H9 (cell line): Measurements from ENCODE around the gene SCARF1. TPM values are rescaled to one million over a fixed set of nuclear protein-coding genes. Genes with fewer than 3 reads are reported as not detected.

Source experiments
- DNase-seq: peaks from one replicate; pipeline ENCODE4 v3.0.0-alpha.2; 2017
- H2AFZ ChIP-seq: one replicate; pipeline ENCODE4 v1.6.1; 2013; ENCODE audit warnings: mild to moderate bottlenecking, low read length, control low read depth, moderate library complexity
- H2AK5ac ChIP-seq: 2 replicates; pipeline ENCODE4 v1.6.1; 2013; ENCODE audit warnings: low read length, control low read depth, mixed read lengths; ENCODE audit not compliant: insufficient read length
- H2BK120ac ChIP-seq: one replicate; pipeline ENCODE4 v1.6.1; 2013; ENCODE audit warnings: low read depth, mild to moderate bottlenecking, low read length, control low read depth, inconsistent platforms; ENCODE audit not compliant: poor library complexity, severe bottlenecking
- H2BK12ac ChIP-seq: 2 replicates; pipeline ENCODE4 v1.6.1; 2013; ENCODE audit warnings: low read length, control low read depth, mixed read lengths, low read depth; ENCODE audit not compliant: insufficient read length
- H2BK15ac ChIP-seq: 2 replicates; pipeline ENCODE4 v1.6.1; 2013; ENCODE audit warnings: low read depth, low read length, control low read depth
- H2BK20ac ChIP-seq: one replicate; pipeline ENCODE4 v1.6.1; 2013; ENCODE audit warnings: low read depth, mild to moderate bottlenecking, low read length, control low read depth, inconsistent platforms; ENCODE audit not compliant: poor library complexity, severe bottlenecking
- H2BK5ac ChIP-seq: 2 replicates; pipeline ENCODE4 v1.6.1; 2013; ENCODE audit warnings: low read length, control low read depth, mixed read lengths; ENCODE audit not compliant: insufficient read length
- H3K14ac ChIP-seq: 2 replicates; pipeline ENCODE4 v1.6.1; 2013; ENCODE audit warnings: low read length, control low read depth; ENCODE audit not compliant: insufficient read depth
- H3K18ac ChIP-seq: 2 replicates; pipeline ENCODE4 v1.6.1; 2013; ENCODE audit warnings: low read depth, mild to moderate bottlenecking, mixed read lengths, low read length, control low read depth; ENCODE audit not compliant: insufficient read length
- H3K23ac ChIP-seq: 2 replicates; pipeline ENCODE4 v1.6.1; 2013; ENCODE audit warnings: low read length, control low read depth, mixed read lengths, low read depth; ENCODE audit not compliant: insufficient read length
- H3K23me2 ChIP-seq: 2 replicates; pipeline ENCODE4 v1.6.1; 2013; ENCODE audit warnings: low read depth, mild to moderate bottlenecking, mixed read lengths, low read length, control low read depth; ENCODE audit not compliant: insufficient read length, poor library complexity, severe bottlenecking
- H3K27ac ChIP-seq: 2 replicates; pipeline ENCODE4 v1.5.1; 2013; ENCODE audit warnings: low read length, control low read depth, mixed read lengths, low read depth; ENCODE audit not compliant: insufficient read length
- H3K27me3 ChIP-seq: 2 replicates; pipeline ENCODE4 v1.6.1; 2013; ENCODE audit warnings: low read length, control low read depth, inconsistent platforms; ENCODE audit not compliant: insufficient read depth
- H3K4ac ChIP-seq: 2 replicates; pipeline ENCODE4 v1.6.1; 2013; ENCODE audit warnings: low read depth, mild to moderate bottlenecking, control low read depth, inconsistent platforms, low read length, moderate library complexity
- H3K4me1 ChIP-seq: 2 replicates; pipeline ENCODE4 v1.6.1; 2013; ENCODE audit warnings: low read length, control low read depth, inconsistent platforms; ENCODE audit not compliant: insufficient read depth
- H3K4me2 ChIP-seq: 2 replicates; pipeline ENCODE4 v1.6.1; 2013; ENCODE audit warnings: low read length, control low read depth, mixed read lengths; ENCODE audit not compliant: insufficient read length, insufficient read depth
- H3K56ac ChIP-seq: 2 replicates; pipeline ENCODE4 v1.6.1; 2013; ENCODE audit warnings: low read depth, mild to moderate bottlenecking, mixed read lengths, low read length, control low read depth; ENCODE audit not compliant: insufficient read length
- H3K79me1 ChIP-seq: 2 replicates; pipeline ENCODE4 v1.6.1; 2013; ENCODE audit warnings: low read depth, mild to moderate bottlenecking, moderate library complexity, low read length, control low read depth, inconsistent platforms; ENCODE audit not compliant: insufficient read depth, poor library complexity, severe bottlenecking
- H3K79me2 ChIP-seq: 2 replicates; pipeline ENCODE4 v1.6.1; 2013; ENCODE audit warnings: low read length, control low read depth, inconsistent platforms; ENCODE audit not compliant: insufficient read depth
- H3K9ac ChIP-seq: 2 replicates; pipeline ENCODE4 v1.6.1; 2013; ENCODE audit warnings: low read length, control low read depth, mixed read lengths; ENCODE audit not compliant: insufficient read length; ENCODE audit errors: extremely low read depth
- H3K9me3 ChIP-seq: one replicate; pipeline ENCODE4 v1.6.1; 2013; ENCODE audit warnings: low read depth, low read length, inconsistent platforms; ENCODE audit not compliant: control insufficient read depth
- H3T11ph ChIP-seq: one replicate; pipeline ENCODE4 v1.6.1; 2013; ENCODE audit warnings: mild to moderate bottlenecking, low read length, control low read depth, inconsistent platforms
- H4K20me1 ChIP-seq: one replicate; pipeline ENCODE4 v1.6.1; 2013; ENCODE audit not compliant: control insufficient read depth, insufficient read length, insufficient read depth
- H4K5ac ChIP-seq: 2 replicates; pipeline ENCODE4 v1.6.1; 2013; ENCODE audit warnings: low read depth, mild to moderate bottlenecking, mixed read lengths, low read length, control low read depth; ENCODE audit not compliant: insufficient read length
- H4K8ac ChIP-seq: replicated peaks from 2 replicates; pipeline ENCODE4 v1.6.1; 2013; ENCODE audit warnings: low read length, control low read depth, mixed read lengths, low read depth; ENCODE audit not compliant: insufficient read length
- H4K91ac ChIP-seq: 2 replicates; pipeline ENCODE4 v1.6.1; 2013; ENCODE audit warnings: low read depth, mild to moderate bottlenecking, moderate library complexity, mixed read lengths, low read length, control low read depth; ENCODE audit not compliant: insufficient read length
- H3K27ac Mint-ChIP-seq, 3 experiments: 2 replicates in 2 of 3; 3 replicates in 1 of 3; pipeline ENCODE4 v1.8.0; 2020 to 2021; ENCODE audit warnings: mixed read lengths in 3 of 3, mild to moderate bottlenecking in 1 of 3, moderate library complexity in 1 of 3
- H3K27me3 Mint-ChIP-seq: 2 replicates; pipeline ENCODE4 v1.8.0; 2021; ENCODE audit warnings: low read depth, mild to moderate bottlenecking, moderate library complexity, mixed read lengths
- H3K36me3 Mint-ChIP-seq, 3 experiments: 2 replicates in 2 of 3; 3 replicates in 1 of 3; pipeline ENCODE4 v1.8.0; 2020 to 2021; ENCODE audit warnings: low read depth in 3 of 3, mixed read lengths in 3 of 3; ENCODE audit not compliant: insufficient read depth in 1 of 3
- H3K4me1 Mint-ChIP-seq, 2 experiments: 2 replicates each; pipeline ENCODE4 v1.8.0; 2020; ENCODE audit warnings: mixed read lengths in 2 of 2
- H3K4me3 Mint-ChIP-seq, 2 experiments: 2 replicates in 1 of 2; 3 replicates in 1 of 2; pipeline ENCODE4 v1.8.0; 2020 to 2021; ENCODE audit warnings: mild to moderate bottlenecking in 2 of 2, mixed read lengths in 2 of 2, moderate library complexity in 1 of 2
- H3K9me3 Mint-ChIP-seq, 2 experiments: 2 replicates in 1 of 2; 3 replicates in 1 of 2; pipeline ENCODE4 v1.8.0; 2020; ENCODE audit warnings: mild to moderate bottlenecking in 2 of 2, mixed read lengths in 2 of 2, moderate library complexity in 1 of 2
- WGBS: extraction: QIAGEN DNeasy Blood & Tissue Kit; methylation state at CpG from one replicate; pipeline ENCODE4 v1.1.7; 2013; ENCODE audit warnings: missing lambda C conversion rate, low lambda C conversion rate, mixed read lengths; ENCODE audit not compliant: insufficient read length; ENCODE audit errors: extremely low coverage; 5-methylcytosine and 5-hydroxymethylcytosine counted together
- total RNA-seq: library from RNA; stranded (reverse); gene quantifications from 2 replicates; pipeline ENCODE4 v1.2.1, GENCODE V29; 2021
- TF ChIP-seq, protein P1 (sequence below): fragments of 200-600 bp; sonication (generic); conservative IDR thresholded peaks from 3 replicates; pipeline ENCODE4 v1.8.0; 2021; ENCODE audit warnings: antibody characterized with exemption, mild to moderate bottlenecking

Gene SCARF1
- total RNA-seq, 1 experiment from 2014 or later, result 2.4 TPM

DNA sequence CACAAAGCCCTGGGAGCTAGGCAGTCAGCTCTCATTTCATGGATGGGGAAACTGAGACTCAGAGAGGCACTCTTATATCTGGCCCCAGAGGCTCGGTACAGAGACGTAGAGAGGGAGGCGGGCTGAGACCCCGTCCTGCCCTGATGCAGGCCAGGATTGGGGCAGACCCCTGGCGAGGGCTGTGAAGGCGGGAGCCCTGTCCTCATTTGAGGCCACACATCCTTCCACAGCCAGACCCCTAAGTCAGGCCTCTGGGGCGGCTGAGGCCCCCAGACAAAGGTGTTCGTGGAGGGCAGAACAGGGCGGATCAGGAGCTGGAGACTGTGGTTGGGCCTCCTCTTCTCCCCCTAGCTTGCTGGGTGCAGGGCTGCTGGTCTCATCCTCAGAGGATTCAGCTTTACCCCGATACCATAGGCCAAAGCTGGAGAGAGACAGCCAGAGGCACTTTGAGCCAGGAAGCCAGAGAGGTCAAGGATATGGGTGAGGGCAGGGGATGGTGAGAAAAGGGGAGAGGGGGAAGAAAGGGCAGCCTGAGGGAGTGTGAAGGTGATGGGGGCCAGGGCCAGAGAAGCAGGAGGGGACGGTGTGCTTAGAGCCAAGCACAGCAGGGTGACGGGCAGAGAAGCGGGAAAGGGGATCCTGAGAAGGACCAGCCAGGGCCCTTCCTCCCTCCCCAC is 805 bp upstream of the SCARF1 start:
- WGBS, result no CpG with 5 or more reads among the region's 13 CpGs
- no peaks in the 10 kb centered on the region for H3K79me1 ChIP-seq
- H3K9me3 ChIP-seq, result no peaks in the 10 kb centered on the region
- DNase-seq, result no peak
- peaks cover 5% of the 10 kb centered on the region; the same call in 1 of the 2 replicates for H3K4me1 ChIP-seq
- no peak overlapping the region for H2AFZ ChIP-seq
- H3K79me2 ChIP-seq, result no peaks in the 10 kb centered on the region
- H3K4ac ChIP-seq, result no peak overlapping the region
- no peak overlapping the region for H2BK5ac ChIP-seq
- no peak overlapping the region for H2BK12ac ChIP-seq
- no peak overlapping the region for H3K9ac ChIP-seq
- peak overlapping the region in 1 of 2 experiments; percentile 29; a peak in 1 of 5 replicates for H3K4me3 Mint-ChIP-seq
- no peak overlapping the region for H3K18ac ChIP-seq
- no peak overlapping the region for H3K56ac ChIP-seq
- H3K9me3 Mint-ChIP-seq, result peaks cover 0 to 8% of the 10 kb centered on the region in 2 experiments; a peak in 1 of 5 replicates
- peaks cover 9% of the 10 kb centered on the region for H3K27me3 Mint-ChIP-seq
- no peak overlapping the region for H3K27ac Mint-ChIP-seq
- H3K4me1 Mint-ChIP-seq, result peaks cover 29 to 36% of the 10 kb centered on the region in 2 experiments
- H3K36me3 Mint-ChIP-seq, result peaks cover 8 to 9% (median 9%) of the 10 kb centered on the region in 3 experiments; a peak in 6 of 7 replicates
- H4K20me1 ChIP-seq, result no peaks in the 10 kb centered on the region
- H3T11ph ChIP-seq, result no peak overlapping the region
- H3K27ac ChIP-seq, result no peak overlapping the region
- H4K91ac ChIP-seq, result no peak overlapping the region
- no peaks in the 10 kb centered on the region; the same call in 1 of the 2 replicates for H3K27me3 ChIP-seq
- no peak overlapping the region for H4K8ac ChIP-seq
- H3K4me2 ChIP-seq, result no peak overlapping the region
- H2BK20ac ChIP-seq, result no peak overlapping the region
- no peak overlapping the region for H4K5ac ChIP-seq
- no peak overlapping the region for H3K14ac ChIP-seq
- TF ChIP-seq, protein P1, sequence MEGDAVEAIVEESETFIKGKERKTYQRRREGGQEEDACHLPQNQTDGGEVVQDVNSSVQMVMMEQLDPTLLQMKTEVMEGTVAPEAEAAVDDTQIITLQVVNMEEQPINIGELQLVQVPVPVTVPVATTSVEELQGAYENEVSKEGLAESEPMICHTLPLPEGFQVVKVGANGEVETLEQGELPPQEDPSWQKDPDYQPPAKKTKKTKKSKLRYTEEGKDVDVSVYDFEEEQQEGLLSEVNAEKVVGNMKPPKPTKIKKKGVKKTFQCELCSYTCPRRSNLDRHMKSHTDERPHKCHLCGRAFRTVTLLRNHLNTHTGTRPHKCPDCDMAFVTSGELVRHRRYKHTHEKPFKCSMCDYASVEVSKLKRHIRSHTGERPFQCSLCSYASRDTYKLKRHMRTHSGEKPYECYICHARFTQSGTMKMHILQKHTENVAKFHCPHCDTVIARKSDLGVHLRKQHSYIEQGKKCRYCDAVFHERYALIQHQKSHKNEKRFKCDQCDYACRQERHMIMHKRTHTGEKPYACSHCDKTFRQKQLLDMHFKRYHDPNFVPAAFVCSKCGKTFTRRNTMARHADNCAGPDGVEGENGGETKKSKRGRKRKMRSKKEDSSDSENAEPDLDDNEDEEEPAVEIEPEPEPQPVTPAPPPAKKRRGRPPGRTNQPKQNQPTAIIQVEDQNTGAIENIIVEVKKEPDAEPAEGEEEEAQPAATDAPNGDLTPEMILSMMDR, result no peak
- H3K23ac ChIP-seq, result no peak overlapping the region
- H2BK15ac ChIP-seq, result no peak overlapping the region
- peaks cover 8% of the 10 kb centered on the region for H3K23me2 ChIP-seq
- no peak overlapping the region for H2BK120ac ChIP-seq
- H2AK5ac ChIP-seq, result no peak overlapping the region
